GM12878 (cell line): ENCODE data around the gene CKB.

Experiments
- CTCF ChIP-seq, 3 experiments: IDR thresholded peaks in 2 of 3; conservative IDR thresholded peaks in 1 of 3; 2 replicates each; pipeline ENCODE4 v1.5.1; 2011; ENCODE audit warnings: low read depth in 3 of 3, low read length in 3 of 3, mild to moderate bottlenecking in 3 of 3, control low read depth in 2 of 3, moderate library complexity in 2 of 3, inconsistent platforms in 1 of 3, mixed read lengths in 1 of 3; ENCODE audit not compliant: control insufficient read depth in 2 of 3, insufficient read depth in 1 of 3; ENCODE audit errors: extremely low read depth in 1 of 3
- MAX ChIP-seq: IDR thresholded peaks from 2 replicates; pipeline ENCODE4 v1.6.1; 2012; ENCODE audit warnings: low read depth, low read length, improper control_type of control experiment
- PBX3 ChIP-seq: IDR thresholded peaks from 2 replicates; pipeline ENCODE4 v1.6.1; 2011; ENCODE audit warnings: mild to moderate bottlenecking, low read depth, low read length, moderate library complexity; ENCODE audit not compliant: insufficient replicate concordance
- SIN3A ChIP-seq: IDR thresholded peaks from 2 replicates; pipeline ENCODE4 v1.6.1; 2012; ENCODE audit warnings: low read depth, low read length, improper control_type of control experiment

GRCh38 chr14:103512701-103513611, 9.7 kb downstream of the CKB start:
- no peak for TF ChIP-seq MAX
- TF ChIP-seq SIN3A = no peak
- no peak for TF ChIP-seq PBX3
- no peak for TF ChIP-seq CTCF (IDR thresholded peaks at IDR 0.05 in 2 of 3, conservative IDR thresholded peaks at IDR 0.05 in 1 of 3; ENCODE audit: control insufficient read depth in 2 of 3, extremely low read depth in 1 of 3, insufficient read depth in 1 of 3, low read depth in 3 of 3, low read length in 3 of 3)
